ENCODE data around the gene IKBKG.

The IKBKG gene

DNA sequence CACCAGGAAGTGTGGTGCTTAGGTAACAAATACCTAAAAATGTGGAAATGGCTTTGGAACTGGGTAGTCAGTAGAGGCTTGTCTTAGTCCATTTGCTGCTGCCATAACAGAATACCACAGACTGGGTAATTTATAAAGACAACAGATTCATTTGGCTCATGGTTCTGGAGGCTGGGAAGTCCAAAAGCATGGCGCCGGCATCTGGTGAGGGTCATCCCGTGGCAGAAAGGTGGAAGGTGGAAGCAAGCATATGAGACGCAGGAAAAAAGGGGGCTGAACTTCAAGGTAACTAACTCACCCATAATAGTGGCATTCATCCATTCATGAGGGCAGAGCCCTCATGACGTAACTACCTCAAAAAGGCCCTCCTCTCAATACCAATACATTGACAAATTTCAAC is 38.0 kb upstream of the IKBKG start:
- TF ChIP-seq, protein P1, sequence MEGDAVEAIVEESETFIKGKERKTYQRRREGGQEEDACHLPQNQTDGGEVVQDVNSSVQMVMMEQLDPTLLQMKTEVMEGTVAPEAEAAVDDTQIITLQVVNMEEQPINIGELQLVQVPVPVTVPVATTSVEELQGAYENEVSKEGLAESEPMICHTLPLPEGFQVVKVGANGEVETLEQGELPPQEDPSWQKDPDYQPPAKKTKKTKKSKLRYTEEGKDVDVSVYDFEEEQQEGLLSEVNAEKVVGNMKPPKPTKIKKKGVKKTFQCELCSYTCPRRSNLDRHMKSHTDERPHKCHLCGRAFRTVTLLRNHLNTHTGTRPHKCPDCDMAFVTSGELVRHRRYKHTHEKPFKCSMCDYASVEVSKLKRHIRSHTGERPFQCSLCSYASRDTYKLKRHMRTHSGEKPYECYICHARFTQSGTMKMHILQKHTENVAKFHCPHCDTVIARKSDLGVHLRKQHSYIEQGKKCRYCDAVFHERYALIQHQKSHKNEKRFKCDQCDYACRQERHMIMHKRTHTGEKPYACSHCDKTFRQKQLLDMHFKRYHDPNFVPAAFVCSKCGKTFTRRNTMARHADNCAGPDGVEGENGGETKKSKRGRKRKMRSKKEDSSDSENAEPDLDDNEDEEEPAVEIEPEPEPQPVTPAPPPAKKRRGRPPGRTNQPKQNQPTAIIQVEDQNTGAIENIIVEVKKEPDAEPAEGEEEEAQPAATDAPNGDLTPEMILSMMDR (IDR thresholded peaks at IDR 0.05) = no peak

DNA sequence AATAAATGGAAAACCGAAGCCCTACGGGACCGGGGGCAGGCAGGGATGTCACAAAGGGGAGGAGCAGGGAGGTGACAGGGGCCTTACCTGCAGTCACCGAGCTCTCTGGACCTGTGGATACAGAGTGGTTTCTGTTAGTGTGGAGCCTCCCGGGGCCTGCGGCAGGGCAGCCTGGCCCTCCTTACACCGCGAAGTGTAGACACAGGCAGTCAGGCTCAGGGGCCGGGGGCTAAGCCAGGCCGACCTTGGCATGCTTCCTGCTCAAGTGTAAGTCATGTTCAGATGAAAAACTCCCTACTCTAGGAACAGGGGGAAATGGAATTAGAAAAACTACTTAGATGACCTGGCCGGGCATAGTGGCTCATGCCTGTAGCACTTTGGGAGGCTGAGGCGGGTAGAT is 35.7 kb upstream of the IKBKG start:
- TF ChIP-seq, protein P1 (IDR thresholded peaks at IDR 0.05) = no peak

DNA sequence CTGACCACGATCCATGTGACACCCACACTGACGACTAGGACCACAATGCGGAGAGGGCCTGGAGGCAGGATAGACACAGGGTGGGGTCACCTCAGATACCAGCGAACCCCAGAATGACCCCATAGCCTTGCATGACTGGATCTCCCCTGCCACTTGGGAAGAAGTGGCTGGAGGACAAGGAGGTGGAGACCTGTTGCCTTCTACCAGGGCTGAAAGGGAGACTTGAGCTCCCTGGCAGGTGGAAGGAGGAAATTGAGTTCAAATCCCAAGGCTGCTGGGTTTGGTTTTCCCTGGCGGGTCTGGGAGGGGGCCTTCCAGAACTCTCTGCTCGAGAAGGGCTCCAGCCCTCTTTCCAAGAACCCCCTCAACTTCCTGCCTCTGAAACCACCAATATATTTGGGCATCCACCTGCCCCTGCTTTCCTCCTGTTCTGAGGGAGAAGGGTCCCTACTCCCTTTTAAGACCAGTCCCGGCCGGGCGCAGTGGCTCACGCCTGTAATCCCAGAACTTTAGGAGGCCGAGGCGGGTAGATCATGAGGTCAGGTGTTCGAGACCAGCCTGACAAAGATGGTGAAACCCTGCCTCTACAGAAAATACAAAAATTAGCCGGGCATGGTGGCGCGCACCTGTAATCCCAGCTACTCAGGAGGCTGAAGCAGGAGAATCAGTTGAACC is 34.4 kb upstream of the IKBKG start:
- TF ChIP-seq, protein P1 (IDR thresholded peaks at IDR 0.05) = no peak

DNA sequence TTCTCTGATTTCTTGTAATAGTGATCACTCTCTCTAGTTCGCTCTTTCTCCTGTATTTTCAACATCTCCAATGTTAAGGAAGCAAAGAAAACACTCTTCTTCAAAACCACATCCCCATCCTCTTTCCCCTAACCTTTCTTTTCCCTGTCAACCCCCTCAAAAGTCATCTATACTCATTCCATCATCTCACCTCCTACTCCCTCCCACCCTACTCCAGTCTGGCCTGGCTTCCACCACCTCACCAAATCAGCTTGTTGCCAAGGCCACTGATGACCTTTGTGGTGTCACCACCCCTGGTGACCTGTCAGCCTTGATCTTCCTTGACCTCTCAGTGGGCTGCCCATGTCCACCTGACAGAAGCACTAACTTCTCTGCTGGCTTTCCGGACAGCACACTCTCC is 33.7 kb upstream of the IKBKG start:
- TF ChIP-seq, protein P1 (IDR thresholded peaks at IDR 0.05) = no peak

DNA sequence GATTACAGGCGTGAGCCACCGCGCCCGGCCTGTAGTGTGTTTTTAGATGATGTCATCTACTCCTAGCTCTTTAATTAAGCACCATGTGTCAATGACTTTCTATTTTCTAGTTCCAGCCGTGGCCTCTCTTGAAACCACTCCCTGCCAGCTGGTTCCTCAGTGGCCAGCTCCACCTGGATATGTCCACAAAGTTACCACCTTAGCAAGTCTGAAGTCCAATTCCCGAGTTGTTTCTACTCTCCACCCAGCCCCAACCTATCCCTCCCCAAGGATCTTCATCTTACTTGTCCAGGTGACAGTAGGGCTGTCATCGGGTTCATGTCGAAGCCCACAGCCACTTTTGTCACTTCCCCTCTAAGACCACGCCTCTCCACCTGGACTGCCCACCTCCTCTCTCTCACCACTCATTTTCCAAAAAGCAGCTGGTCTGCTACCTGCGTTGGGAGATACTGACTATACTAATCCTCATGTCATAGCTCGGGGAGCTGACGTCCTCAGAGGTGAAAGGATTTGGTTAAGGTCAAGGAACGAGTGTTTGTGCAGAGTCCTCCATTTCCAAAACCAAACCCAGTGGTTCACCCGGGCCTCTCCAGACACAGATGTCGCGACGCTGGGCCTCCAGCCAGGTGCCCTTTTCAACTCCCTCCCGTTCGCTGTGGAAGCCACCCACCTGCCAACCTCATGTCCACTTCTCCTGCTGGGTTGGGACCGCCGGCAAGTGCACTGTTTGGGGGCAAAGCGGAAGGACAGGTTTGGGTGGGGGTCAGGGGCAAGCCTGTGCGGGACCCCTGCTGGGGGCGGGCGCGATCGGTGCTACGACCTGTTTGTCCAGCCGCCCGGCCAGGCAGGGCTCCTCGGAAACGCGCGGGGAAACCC is 32.1 kb upstream of the IKBKG start:
- TF ChIP-seq, protein P1 (IDR thresholded peaks at IDR 0.05) = no peak

DNA sequence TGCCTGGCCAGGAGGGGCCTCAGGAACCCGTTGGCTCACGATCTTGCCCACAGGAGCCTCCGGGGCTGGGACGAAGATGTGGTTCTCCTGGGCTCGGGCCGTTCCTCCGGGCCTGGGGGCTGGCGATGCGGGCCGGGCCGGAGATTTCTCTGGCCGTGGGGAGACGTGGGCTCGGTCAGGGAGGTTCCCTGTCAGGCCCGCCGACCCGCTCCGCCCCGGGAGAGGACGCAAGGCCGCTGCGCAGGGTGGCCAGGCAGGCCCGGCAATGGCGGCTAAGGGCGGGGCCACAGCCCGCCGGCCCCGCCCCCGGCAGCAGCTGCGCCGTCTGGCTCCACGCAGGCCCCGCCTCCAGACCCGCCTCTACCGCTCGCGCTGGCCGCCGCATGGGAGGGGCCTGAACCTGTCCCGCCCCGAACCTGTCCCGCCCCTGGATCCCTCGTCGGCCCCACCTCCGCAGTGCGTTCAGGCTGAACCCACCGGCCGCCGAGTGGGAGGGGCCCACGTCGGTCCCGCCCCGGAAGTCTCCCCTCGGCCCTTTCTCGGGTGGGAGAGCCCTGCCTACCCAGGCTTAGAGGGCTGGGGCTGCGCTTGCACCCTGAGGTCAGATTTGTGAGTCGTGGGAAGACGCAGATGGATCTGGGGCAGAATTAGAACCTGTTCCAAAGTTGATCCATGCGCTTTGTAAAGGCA is 31.3 kb upstream of the IKBKG start, which contains the start of gene FAM3A:
Gene FAM3A (minus strand): TSS at position 267 of the 690 bp plus-strand sequence. CDS start 460 bp downstream, outside the sequence.
- TF ChIP-seq, protein P1 (IDR thresholded peaks at IDR 0.05) = no peak

DNA sequence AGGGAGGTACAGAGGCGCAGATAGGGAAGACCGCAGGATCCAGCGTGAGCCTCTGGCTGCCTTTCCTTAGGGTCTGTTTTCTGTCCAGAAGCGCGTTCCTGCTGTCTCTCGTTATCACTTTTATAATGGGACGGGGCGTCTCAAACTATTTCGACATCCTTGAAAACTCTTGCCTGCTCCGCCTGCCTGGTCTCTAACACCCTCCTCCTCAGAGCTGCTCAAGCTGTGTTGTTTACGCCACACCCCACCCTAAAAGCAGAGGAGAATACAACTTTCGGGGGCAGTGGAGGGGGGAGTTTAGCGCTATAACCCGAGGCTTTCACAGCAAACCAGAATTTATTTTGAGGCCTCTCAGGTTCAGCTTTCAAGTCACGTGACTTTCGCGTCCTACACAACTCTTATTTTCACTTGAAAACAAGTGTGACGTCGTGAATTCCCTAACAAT is 30.7 kb upstream of the IKBKG start:
- TF ChIP-seq, protein P1 (IDR thresholded peaks at IDR 0.05) = no peak
